ENCODE data around the gene YIPF6. TPM values are rescaled to one million over a fixed set of nuclear protein-coding genes. Genes with fewer than 3 reads are reported as not detected.
"Not testable (repeated sequence)": the region's sequence is repeated elsewhere in the genome, so short reads cannot be mapped to it uniquely, and the experiment has no call there.

YIPF6 gene
- total and polyA plus RNA-seq, 9 of the 15 experiments (the other 6 are each of a cell fraction or from before 2014, with no cell fraction given): 7.7 to 44.2 (median 22.4) TPM

DNA sequence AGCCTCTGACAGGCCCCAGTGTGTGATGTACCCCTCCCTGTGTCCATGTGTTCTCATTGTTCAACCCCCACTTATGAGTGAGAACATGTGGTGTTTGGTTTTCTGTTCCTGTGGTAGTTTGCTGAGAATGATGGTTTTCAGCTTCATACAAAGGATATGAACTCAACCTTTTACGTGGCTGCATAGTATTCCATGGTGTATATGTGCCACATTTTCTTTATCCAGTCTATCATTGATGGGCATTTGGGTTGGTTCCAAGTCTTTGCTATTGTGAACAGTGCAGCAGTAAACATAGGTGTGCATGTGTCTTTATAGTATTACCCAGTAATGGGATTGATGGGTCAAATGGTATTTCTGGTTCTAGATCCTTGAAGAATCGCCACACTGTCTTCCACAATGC lies 25.8 kb downstream of the YIPF6 start:
- ATAC-seq; H3K4me3 ChIP-seq; FAIRE-seq; DNase-seq (ENCODE audit: extremely low read depth in 1 of 4, low spot score in 3 of 4); CTCF ChIA-PET (ENCODE audit: low intra/inter-chr PET ratio); H3K4me2 ChIP-seq (ENCODE audit: insufficient read depth, low read length); H3K9me1 ChIP-seq (ENCODE audit: control insufficient read depth, insufficient read depth, low read length); H3K9ac ChIP-seq (ENCODE audit: insufficient read depth in 1 of 2, low read depth in 2 of 2, low read length in 2 of 2); H2AFZ ChIP-seq (ENCODE audit: low read depth, low read length); in situ Hi-C loops (cut with MboI); H3K4me1 ChIP-seq (replicated peaks in 1 of 2; ENCODE audit: control insufficient read depth in 2 of 2, insufficient read depth in 2 of 2, low read length in 2 of 2); intact Hi-C loops (cut with micrococcal nuclease); H4K20me1 ChIP-seq (replicated peaks; ENCODE audit: control insufficient read depth, insufficient read depth, low read length); H3K27me3 ChIP-seq (ENCODE audit: control insufficient read depth in 2 of 2, insufficient read depth in 2 of 2, low read length in 2 of 2); BruUV-seq (replicated peaks); H3K27ac ChIP-seq (ENCODE audit: extremely low read depth, low read depth, low read length); H3K9me3 ChIP-seq (replicated peaks; ENCODE audit: control insufficient read depth, insufficient read depth, low read depth, low read length); H3K79me2 ChIP-seq (ENCODE audit: control insufficient read depth, insufficient read depth, low read length): not testable (repeated sequence)
- H3K36me3 ChIP-seq (ENCODE audit: control insufficient read depth, insufficient read depth, low read length): peaks cover 35% of the 10 kb centered on the region
- POLR2A ChIA-PET: interaction anchor here (1.0 kb wide), 1 partner anchor 162 kb away, joined by 3 read pairs; no protein-coding TSS in a partner anchor
- TF ChIP-seq ZNF146 (CRISPR knock-in tag; IDR thresholded peaks at IDR 0.05; ENCODE audit: unreplicated experiment) (peak; percentile 57), RBM25 (IDR thresholded peaks at IDR 0.05; ENCODE audit: low read depth, low read length, severe bottlenecking) (peak; percentile 10)
- 100% methylated on average over 2 of the region's 2 CpGs for WGBS (ENCODE audit: insufficient coverage, low coverage, missing lambda C conversion rate)

DNA sequence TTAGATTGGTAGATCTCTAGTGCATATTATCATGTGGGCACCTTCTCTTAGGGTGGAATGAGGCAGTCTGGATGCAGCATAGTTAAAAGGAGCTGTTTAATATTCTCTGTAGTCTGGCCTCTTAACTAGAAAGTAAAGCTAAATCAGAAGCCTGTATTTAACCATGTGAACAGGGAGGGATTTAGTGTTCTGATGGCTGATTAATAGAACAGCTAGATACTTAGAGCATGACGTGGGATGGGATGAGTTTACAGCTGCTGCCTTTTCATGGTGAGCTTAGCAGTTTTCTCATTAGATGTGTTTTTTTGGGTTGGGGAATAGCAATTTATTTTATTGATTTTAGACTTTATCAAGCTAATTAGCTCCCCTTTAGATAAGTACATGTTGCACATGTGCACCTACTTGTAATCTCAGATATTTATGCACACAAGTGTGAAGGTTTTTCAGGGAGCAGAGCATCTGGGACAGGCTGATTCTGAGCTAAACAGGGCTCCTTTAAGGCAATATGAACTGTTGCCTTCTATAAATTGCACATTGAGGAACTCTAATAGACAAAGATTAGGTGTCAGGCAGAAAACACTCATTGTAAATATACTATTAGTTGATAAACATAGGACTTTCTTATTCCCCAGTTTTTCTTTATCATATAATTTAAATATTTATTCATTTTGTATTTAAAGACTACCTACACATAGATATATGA lies 34.1 kb downstream of the YIPF6 start:
- intact Hi-C loops (cut with micrococcal nuclease): no loop called here
- Histone ChIP-seq H3K79me2 (ENCODE audit: control insufficient read depth, insufficient read depth, low read length) (no peaks in the 10 kb centered on the region), H3K4me1 (replicated peaks in 1 of 2; ENCODE audit: control insufficient read depth in 2 of 2, insufficient read depth in 2 of 2, low read length in 2 of 2) (no peaks in the 10 kb centered on the region), H3K36me3 (ENCODE audit: control insufficient read depth, insufficient read depth, low read length) (peaks cover 34% of the 10 kb centered on the region), H2AFZ (ENCODE audit: low read depth, low read length) (no peak overlapping the region), H3K27me3 (ENCODE audit: control insufficient read depth in 2 of 2, insufficient read depth in 2 of 2, low read length in 2 of 2) (no peaks in the 10 kb centered on the region), H3K4me3 (no peak overlapping the region), H3K9ac (ENCODE audit: insufficient read depth in 1 of 2, low read depth in 2 of 2, low read length in 2 of 2) (no peak overlapping the region), H4K20me1 (replicated peaks; ENCODE audit: control insufficient read depth, insufficient read depth, low read length) (no peaks in the 10 kb centered on the region), H3K9me1 (ENCODE audit: control insufficient read depth, insufficient read depth, low read length) (no peaks in the 10 kb centered on the region), H3K27ac (ENCODE audit: extremely low read depth, low read depth, low read length) (no peak overlapping the region), H3K9me3 (replicated peaks; ENCODE audit: control insufficient read depth, insufficient read depth, low read depth, low read length) (no peaks in the 10 kb centered on the region), H3K4me2 (ENCODE audit: insufficient read depth, low read length) (no peak overlapping the region)
- in situ Hi-C loops (cut with MboI): no loop called here
- ChIA-PET POLR2A (interaction anchor here (0.9 kb wide), 1 partner anchor 30 kb away, joined by 3 read pairs; no protein-coding TSS in a partner anchor), CTCF (ENCODE audit: low intra/inter-chr PET ratio) (no interaction called here)
- 92% methylated on average over 1 of the region's 1 CpG for WGBS (ENCODE audit: insufficient coverage, low coverage, missing lambda C conversion rate)
- no TSS peak for BruUV-seq (replicated peaks)
- TF ChIP-seq HDAC2 (IDR thresholded peaks at IDR 0.05) (no peak), ATF4 (CRISPR knock-in tag; IDR thresholded peaks at IDR 0.05) (no peak), ZBTB17 (CRISPR knock-in tag; IDR thresholded peaks at IDR 0.05) (no peak), MEF2D (tag; conservative IDR thresholded peaks at IDR 0.05; ENCODE audit: low read depth) (no peak), ZNF830 (CRISPR knock-in tag; IDR thresholded peaks at IDR 0.05) (no peak), ZNF780A (CRISPR knock-in tag; IDR thresholded peaks at IDR 0.05) (no peak), MYBL2 (IDR thresholded peaks at IDR 0.05; ENCODE audit: low read depth) (no peak), MYBL2 (CRISPR knock-in tag; IDR thresholded peaks at IDR 0.05; ENCODE audit: borderline replicate concordance) (no peak), NRF1 (conservative IDR thresholded peaks at IDR 0.05 in 1 of 2, IDR thresholded peaks at IDR 0.05 in 1 of 2) (no peak)
- TF ChIP-seq, protein P1, sequence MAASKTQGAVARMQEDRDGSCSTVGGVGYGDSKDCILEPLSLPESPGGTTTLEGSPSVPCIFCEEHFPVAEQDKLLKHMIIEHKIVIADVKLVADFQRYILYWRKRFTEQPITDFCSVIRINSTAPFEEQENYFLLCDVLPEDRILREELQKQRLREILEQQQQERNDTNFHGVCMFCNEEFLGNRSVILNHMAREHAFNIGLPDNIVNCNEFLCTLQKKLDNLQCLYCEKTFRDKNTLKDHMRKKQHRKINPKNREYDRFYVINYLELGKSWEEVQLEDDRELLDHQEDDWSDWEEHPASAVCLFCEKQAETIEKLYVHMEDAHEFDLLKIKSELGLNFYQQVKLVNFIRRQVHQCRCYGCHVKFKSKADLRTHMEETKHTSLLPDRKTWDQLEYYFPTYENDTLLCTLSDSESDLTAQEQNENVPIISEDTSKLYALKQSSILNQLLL (CRISPR knock-in tag; IDR thresholded peaks at IDR 0.05; ENCODE audit: borderline replicate concordance): no peak
- DNase-seq (ENCODE audit: extremely low read depth in 1 of 4, low spot score in 3 of 4) (no peak), FAIRE-seq (no peak), ATAC-seq (no peak)

Measured in K562 (cell line).